ENCODE data around the gene ELOA2.
"Not testable (repeated sequence)": the region's sequence is repeated elsewhere in the genome, so short reads cannot be mapped to it uniquely, and the experiment has no call there.

DNA sequence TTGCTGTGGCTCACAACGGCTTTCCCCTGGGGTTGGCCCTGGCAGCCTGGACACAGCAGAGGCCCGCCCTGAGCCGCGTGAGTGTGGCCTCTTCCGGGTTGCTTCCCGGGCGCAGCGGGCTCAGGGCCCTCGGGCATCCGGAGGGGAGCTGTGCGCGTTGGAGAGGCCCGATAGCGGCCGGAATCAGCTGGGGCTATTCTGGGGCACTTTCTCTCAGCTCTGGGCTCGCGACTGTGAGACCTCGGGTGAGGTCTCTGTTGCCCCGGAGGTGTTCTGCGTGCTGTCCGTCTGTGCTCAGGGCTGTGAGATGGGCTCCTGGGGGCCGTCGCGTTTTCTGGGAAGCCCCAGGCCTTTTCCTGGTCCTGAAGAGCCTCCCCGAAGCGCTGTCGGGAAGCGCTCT, 830 bp downstream of the ELOA2 start:
- TF ChIP-seq EZH2 (IDR thresholded peaks at IDR 0.05); POLR2AphosphoS5 (IDR thresholded peaks at IDR 0.05; ENCODE audit: borderline replicate concordance, low read depth, low read length): not testable (repeated sequence)

Data from SK-N-MC (cell line).